HK-2 (cell line): ENCODE data around the gene METRN.

Experiments
- DNase-seq: peaks from one replicate; pipeline ENCODE4 v3.0.0-alpha.2; 2018; ENCODE audit not compliant: unreplicated experiment

The METRN gene

GRCh38 chr16:677316-678190 is 37.4 kb upstream of the METRN start:
- no peak for DNase-seq

DNA sequence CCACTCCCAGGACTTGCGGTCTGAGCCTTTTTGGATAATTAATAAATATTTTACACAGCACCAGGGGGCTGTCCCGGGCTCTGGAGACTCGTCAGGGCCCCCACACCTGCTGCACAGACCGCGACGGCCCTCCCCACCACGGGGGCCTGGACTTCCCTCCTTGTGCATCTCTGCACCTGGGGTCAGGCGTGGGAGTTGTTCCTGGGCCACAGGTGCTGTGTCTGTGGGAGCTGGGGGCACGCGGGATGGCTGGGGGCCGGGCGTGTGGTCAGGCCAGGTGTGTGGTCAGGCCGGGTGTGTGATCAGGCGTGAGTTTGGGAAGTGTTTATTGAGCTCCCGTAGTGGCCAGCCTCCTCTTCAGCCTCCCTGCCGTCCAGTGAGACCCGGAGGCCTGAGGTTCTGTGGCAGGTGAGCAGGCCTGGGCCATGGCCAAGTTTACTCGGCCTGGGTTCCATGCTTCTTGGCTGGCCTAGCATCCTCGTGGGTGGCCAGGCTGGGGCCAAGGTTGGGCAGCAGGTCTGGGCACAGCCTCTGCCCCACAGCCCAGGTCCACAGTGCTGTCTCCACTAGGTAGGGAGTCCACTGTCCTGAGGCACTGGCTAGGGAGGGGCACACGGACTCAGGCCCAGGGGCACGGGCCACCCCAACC is 36.6 kb upstream of the METRN start:
- no peak for DNase-seq

- DNase-seq, result peak; percentile 55
Observed at GRCh38 chr16:678858-679813, 35.8 kb upstream of the METRN start.

GRCh38 chr16:679814-680624 is 34.9 kb upstream of the METRN start, which contains the start of gene STUB1:
Gene STUB1, plus strand, starts transcription at chr16:680410. Its CDS starts 116 bp downstream, at chr16:680526.
- peak; percentile 92 for DNase-seq

DNA sequence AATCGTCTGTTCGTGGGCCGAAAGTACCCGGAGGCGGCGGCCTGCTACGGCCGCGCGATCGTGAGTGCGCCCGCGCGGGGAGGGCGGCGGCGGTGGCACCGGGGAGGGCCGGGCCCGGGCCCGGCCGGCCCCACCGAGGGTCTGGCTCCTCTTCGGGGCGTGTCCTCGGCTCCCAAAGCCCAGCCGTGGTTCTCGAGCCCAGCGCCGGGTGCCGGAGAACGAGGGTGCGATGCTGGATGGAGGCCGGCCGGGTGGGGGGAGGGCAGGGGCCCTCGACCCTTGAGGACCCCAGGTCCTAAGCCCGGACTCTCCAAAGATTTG is 34.3 kb upstream of the METRN start:
- no peak for DNase-seq

DNA sequence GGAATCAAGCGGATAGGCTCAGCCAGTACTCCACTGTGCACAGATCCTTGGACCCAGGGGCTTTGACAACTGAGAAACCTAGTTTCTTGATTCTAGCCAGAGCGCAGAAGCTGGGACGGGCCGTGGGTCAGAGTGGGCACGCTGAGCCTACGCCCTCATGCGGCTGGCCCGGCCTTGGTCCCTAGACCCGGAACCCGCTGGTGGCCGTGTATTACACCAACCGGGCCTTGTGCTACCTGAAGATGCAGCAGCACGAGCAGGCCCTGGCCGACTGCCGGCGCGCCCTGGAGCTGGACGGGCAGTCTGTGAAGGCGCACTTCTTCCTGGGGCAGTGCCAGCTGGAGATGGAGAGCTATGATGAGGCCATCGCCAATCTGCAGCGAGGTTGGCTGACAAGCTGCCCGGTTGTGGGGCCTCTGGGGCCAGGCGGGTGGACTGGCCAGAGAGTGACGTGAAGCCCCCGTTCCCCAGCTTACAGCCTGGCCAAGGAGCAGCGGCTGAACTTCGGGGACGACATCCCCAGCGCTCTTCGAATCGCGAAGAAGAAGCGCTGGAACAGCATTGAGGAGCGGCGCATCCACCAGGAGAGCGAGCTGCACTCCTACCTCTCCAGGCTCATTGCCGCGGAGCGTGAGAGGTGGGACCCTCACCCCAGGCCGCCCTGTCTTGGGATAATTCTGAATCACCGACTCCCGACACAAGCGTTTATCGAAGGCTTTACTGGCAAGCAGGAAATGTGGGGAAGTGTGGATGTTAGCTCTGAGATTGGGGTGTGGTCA is 33.8 kb upstream of the METRN start:
- DNase-seq, result peak; percentile 45

GRCh38 chr16:681746-682427 is 33.0 kb upstream of the METRN start:
- DNase-seq, result no peak

- no peak for DNase-seq
Observed at GRCh38 chr16:682493-683395, 32.2 kb upstream of the METRN start.

DNA sequence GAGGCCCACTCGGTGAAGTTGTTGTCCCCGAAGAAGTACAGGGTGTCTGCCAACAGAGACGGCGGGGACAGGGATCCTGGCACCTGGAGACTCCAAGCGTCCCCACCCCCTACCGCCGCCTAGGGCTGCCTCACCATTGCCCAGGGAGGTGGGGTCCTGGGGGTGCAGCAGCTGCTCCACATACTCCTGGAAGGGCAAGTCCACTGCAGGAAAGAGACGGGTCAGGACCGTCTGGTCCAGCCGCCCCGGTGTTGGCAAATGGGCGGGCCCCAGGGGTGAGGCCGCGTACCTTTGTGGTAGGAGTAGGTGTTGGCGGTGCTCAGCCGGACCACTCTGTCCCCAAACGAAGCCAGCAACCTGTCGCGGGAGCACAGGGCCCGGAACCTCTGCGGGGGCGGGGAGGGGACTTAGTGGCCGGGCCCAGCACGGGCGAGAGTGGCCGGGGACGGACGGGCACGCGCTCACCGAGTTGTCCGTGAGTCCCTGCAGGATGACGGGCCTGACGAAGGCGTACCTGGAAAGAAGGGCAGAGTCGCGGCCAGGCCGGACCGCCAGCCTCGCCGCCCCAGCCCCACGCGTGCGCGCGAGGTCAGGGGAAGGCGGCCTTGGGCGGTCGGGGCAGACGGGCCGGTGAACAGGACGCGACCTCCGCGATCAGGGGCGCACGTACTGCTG is 31.4 kb upstream of the METRN start:
- DNase-seq, result no peak

DNA sequence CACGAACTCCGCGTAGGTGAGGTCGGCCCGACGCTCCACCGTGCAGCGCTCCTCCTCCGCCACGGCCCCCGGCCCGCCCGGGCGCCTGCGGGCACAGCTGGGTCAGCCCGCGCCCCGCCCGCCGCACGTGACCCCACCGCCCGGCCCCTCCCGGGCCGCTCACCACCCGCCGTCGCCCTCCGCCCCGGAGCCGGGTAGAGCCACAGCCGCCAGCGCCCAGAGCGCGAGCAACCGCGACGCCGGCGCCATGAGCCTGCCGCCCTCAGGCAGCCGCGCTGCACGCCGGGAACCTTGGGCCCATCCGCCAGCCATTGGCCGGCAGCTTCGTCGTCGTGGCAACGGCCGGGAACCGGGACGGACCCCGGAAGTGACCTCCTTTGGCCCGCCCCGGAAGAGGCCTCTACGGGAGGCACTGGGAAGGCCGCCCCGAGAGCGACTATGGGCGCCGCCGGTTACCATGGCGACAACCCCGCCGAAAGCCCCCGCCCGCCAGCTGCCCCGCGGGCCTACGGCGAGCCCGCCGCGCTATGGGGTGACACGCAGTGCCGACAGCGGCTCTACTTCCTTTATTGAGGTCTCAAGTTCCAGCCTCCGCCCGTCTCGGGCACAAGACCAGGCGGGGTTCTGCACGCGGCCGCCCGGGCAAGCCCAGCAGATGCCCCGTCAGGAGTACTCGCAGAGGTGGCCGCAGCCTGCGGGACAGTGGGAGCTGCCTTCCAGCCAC is 30.7 kb upstream of the METRN start, which contains the start of gene JMJD8:
Gene JMJD8, minus strand, starts transcription at position 264 of the 724 bp plus-strand sequence. Its CDS starts 15 bp downstream, at position 249.
- peak; percentile 89 for DNase-seq

DNA sequence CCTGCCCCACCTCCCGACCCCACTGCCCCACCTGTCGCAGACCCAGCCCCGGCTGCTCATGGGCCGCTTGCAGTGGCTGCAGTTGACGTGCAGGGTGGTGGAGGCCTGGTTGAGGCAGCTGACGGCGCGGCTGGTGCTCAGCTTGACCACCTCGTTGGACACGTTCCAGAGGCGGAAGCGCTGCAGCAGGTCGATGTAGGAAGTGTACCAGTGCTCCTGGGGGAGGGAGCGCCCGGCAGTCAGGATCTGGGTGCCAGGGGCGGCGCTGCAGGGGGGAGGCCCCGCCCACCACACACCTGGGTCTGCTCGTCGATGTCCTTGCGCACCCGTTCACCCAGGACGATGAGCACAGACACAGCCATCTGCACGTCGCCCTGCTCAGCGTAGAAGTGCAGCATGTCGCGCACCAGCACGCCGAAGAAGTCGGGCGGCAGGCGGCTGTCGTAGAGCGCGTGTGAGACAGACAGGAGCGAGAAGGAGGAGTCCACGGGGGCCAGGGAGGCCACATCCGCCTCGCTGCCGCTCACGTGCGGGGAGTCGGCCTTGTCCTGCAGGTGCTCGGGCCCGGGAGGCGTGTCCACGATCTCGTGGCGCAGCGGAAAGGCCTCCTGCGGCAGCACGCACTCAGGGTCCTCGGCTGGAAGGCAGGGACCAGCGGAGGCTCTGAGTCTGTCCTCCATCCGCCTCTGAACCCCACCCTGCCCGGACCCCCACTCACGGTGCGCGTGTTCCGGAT is 29.8 kb upstream of the METRN start:
- no peak for DNase-seq

DNA sequence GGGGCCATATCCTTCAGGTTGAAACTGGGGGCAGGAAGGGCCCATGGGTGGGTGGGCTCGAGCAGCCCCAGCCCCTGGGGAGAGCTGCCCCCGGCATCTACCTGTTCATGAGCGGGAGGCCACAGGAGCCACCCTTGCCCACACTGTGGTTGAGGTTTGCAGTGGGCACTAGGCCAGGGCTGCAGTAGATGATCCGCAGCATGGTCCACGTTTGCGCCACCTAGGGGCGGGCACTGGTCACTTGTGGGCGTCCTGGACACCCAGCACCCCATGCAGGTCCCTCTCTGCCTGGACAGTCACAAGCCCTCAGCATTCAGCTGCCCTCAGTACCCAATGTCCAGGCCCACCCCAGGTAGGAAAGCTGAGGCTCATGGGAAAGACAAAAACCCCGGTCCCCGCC is 29.0 kb upstream of the METRN start:
- DNase-seq, result no peak

GRCh38 chr16:686459-687260 is 28.3 kb upstream of the METRN start:
- no peak for DNase-seq

- DNase-seq, result no peak
Observed at GRCh38 chr16:687499-687898, 27.4 kb upstream of the METRN start.

GRCh38 chr16:689175-689897 is 25.6 kb upstream of the METRN start:
- DNase-seq, result no peak
